Hepatocyte (in vitro differentiated cells): ENCODE results near the gene UXS1.

ENCODE experiments used
- EZH2 ChIP-seq: fragments of 200-600 bp; sonication (generic); IDR thresholded peaks from 2 replicates; pipeline ENCODE4 v1.6.1; 2016; ENCODE audit warnings: antibody characterized with exemption, mild to moderate bottlenecking, borderline replicate concordance
- EZH2phosphoT487 ChIP-seq: fragments of 200-600 bp; sonication (generic); IDR thresholded peaks from one replicate; pipeline ENCODE4 v1.6.1; 2018; ENCODE audit warnings: antibody characterized with exemption, mild to moderate bottlenecking, low read depth, moderate library complexity; ENCODE audit not compliant: unreplicated experiment, severe bottlenecking

DNA sequence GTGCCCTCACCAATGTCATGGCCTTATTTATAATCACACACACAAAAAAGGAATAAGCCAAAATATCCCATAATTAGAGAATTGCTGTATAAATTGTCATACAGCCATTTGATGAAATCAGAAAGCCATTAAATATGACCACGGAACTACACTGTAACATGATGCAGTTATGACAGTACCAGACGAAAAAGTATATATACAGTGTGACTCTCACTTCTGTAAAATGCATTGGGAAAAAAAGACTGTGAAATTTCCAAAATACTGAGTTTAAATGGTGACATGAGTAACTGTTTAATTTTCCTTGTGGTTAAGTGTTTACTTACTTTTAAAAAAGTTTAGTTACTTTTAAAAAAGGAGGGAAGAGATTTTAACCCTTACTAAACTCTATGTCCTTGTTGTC, 25.4 kb downstream of the UXS1 start:
- TF ChIP-seq EZH2phosphoT487 (no peak), EZH2 (no peak)
